Measurements from ENCODE around the gene SLC6A9.

SLC6A9 gene

GRCh38 chr1:43987159-43987902 is 43.9 kb downstream of the SLC6A9 start:
- TF ChIP-seq CTCF (IDR thresholded peaks at IDR 0.05; ENCODE audit: insufficient read depth, low read depth, low read length, missing control alignments), result no peak
- H3K4me3 ChIP-seq (ENCODE audit: low read length), result no peak overlapping the region
- DNase-seq (ENCODE audit: low read depth), result no peak

GRCh38 chr1:43986712-43987111 is 44.5 kb downstream of the SLC6A9 start:
- no peak for DNase-seq (ENCODE audit: low read depth)
- peak; percentile 29 for TF ChIP-seq CTCF (IDR thresholded peaks at IDR 0.05; ENCODE audit: insufficient read depth, low read depth, low read length, missing control alignments)
- no peak overlapping the region for H3K4me3 ChIP-seq (ENCODE audit: low read length)

DNA sequence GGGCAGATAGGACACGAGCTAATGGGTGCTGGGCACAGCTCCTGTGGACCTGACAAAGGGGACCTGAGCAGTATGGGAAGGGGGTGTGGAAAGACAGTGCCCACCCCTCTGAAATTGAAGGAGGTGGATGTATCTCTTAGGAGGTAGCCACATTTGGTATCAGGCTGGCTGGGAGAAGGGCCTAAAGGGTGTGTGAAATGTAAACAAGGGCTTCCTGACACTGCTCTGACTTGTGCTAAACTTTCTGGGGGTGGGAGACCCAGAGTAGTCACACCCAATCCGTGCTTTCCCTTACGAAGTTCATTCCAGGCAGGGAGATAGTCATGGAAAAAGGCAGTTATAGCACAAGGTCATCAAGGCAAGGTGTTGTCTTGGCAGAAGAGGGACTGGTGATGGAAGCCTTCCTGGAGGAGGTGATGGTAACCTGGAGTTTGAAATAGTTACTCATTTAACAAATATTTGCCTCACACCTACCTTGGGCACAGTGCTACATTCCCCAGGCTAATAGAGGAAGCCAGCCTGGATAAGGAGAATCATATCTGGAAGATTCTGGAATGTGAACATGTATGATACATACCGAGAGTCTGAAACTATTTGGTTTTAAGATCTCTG is 45.2 kb downstream of the SLC6A9 start:
- no peak for TF ChIP-seq CTCF (IDR thresholded peaks at IDR 0.05; ENCODE audit: insufficient read depth, low read depth, low read length, missing control alignments)
- DNase-seq (ENCODE audit: low read depth), result peak; percentile 52
- no peak overlapping the region for H3K4me3 ChIP-seq (ENCODE audit: low read length)

GRCh38 chr1:43984855-43985254 is 46.4 kb downstream of the SLC6A9 start:
- no peak for DNase-seq (ENCODE audit: low read depth)
- no peak overlapping the region for H3K4me3 ChIP-seq (ENCODE audit: low read length)
- no peak for TF ChIP-seq CTCF (IDR thresholded peaks at IDR 0.05; ENCODE audit: insufficient read depth, low read depth, low read length, missing control alignments)

DNA sequence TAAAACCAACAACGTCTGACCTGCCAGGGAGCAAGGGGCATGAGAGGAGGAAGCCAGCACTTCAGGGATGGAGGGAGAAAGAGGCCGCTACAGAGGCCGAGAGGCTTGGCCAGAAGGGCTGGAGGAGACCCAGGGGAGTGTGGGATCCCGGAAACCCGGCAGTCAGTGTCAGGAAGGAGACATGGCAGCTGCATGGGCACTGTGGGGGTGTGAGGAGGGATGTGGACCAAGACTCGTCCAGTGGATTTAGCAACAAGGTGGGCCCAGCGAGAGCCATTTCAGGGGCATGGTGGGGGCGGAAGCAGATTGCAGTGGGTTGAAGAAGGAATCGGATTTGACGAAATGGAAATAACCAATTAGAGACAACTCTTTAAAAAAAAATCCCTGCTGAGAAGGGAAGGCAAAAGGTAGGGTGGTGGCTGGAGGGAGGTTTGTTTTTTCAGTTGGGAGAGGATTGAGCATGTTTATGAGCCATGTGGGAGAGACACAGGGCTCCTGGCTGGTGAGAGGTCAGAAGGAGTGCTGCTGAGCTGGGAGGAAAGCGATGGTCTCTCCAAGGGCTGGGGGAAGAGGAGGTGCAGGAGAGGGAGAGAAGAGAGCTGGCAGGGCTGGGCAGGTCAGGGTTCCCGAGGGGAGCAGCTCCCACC is 47.9 kb downstream of the SLC6A9 start:
- no peak for DNase-seq (ENCODE audit: low read depth)
- no peak for TF ChIP-seq CTCF (IDR thresholded peaks at IDR 0.05; ENCODE audit: insufficient read depth, low read depth, low read length, missing control alignments)
- H3K4me3 ChIP-seq (ENCODE audit: low read length), result no peak overlapping the region

DNA sequence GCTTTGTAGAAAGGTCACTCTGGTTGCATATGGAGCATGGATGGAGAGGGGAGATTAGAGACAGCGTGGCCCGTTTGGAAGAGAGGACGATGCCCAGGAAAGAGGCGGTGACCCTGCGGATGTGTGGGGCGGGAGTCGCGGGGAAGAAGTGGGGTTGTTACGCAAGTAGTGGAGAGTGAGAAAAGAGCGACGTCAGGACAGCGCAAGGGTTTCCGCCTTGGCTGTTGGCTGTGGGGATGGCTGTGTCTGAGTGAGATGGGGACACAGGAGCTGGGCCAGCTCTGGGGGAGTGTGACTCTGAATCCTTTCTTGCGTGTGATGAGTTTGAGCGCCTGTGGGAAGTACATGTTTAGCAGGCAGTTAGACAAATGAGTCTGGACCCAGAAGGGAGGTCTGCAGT is 48.5 kb downstream of the SLC6A9 start:
- H3K4me3 ChIP-seq (ENCODE audit: low read length), result no peak overlapping the region
- no peak for TF ChIP-seq CTCF (IDR thresholded peaks at IDR 0.05; ENCODE audit: insufficient read depth, low read depth, low read length, missing control alignments)
- no peak for DNase-seq (ENCODE audit: low read depth)
